OCI-LY7 (cell line): ENCODE results near the gene ENO4. TPM values are rescaled to one million over a fixed set of nuclear protein-coding genes. Genes with fewer than 3 reads are reported as not detected.

Experiments used
- BruUV-seq: library from RNA; stranded (reverse); fragments of 400-500 nt; replicated peaks from 2 replicates; lab custom pipeline; 2021; lab: Mats Ljungman, UMichigan
- CTCF ChIA-PET: fragments of 300-600 bp; sonication (Branson Sonifier 250); formaldehyde crosslinking; loops from one replicate; lab custom pipeline; 2022; ENCODE audit warnings: antibody characterized with exemption; ENCODE audit not compliant: unreplicated experiment; lab: Charles Lee
- POLR2A ChIA-PET: fragments of 300-600 bp; sonication (Branson Sonifier 250); formaldehyde crosslinking; loops from one replicate; lab custom pipeline; 2022; ENCODE audit warnings: antibody characterized with exemption; lab: Charles Lee
- DNase-seq: peaks from one replicate; pipeline ENCODE4 v3.0.0-alpha.2; 2015; ENCODE audit warnings: low spot score
- H2AFZ ChIP-seq: fragments of 200-600 bp; sonication (generic), shearing (Covaris generic); 2 replicates; pipeline ENCODE4 v1.6.1; 2014; ENCODE audit warnings: mild to moderate bottlenecking, antibody characterized with exemption, low read length, moderate library complexity
- H3K27ac ChIP-seq: fragments of 200-600 bp; sonication (generic); 2 replicates; pipeline ENCODE4 v1.5.1; 2014; ENCODE audit warnings: mixed run types, low read depth, mild to moderate bottlenecking, moderate library complexity, low read length, inconsistent platforms; ENCODE audit not compliant: poor library complexity, severe bottlenecking
- H3K36me3 ChIP-seq: fragments of 200-600 bp; sonication (generic); 2 replicates; pipeline ENCODE4 v1.6.1; 2014; ENCODE audit warnings: mild to moderate bottlenecking, antibody characterized with exemption, low read length, moderate library complexity, mixed read lengths; ENCODE audit not compliant: insufficient read depth
- H3K4me1 ChIP-seq: fragments of 200-600 bp; sonication (generic); 2 replicates; pipeline ENCODE4 v1.5.1; 2014; ENCODE audit warnings: mild to moderate bottlenecking, low read length; ENCODE audit not compliant: insufficient read depth, poor library complexity, severe bottlenecking
- H3K4me2 ChIP-seq: fragments of 200-600 bp; sonication (generic); 2 replicates; pipeline ENCODE4 v1.6.1; 2014; ENCODE audit warnings: mild to moderate bottlenecking, low read length
- H3K4me3 ChIP-seq: fragments of 200-600 bp; sonication (generic); 2 replicates; pipeline ENCODE4 v1.5.1; 2014; ENCODE audit warnings: mild to moderate bottlenecking, low read depth, low read length; ENCODE audit not compliant: poor library complexity, severe bottlenecking
- H3K79me2 ChIP-seq: fragments of 200-600 bp; sonication (generic); 2 replicates; pipeline ENCODE4 v1.6.1; 2016; ENCODE audit warnings: low read depth, mild to moderate bottlenecking, low read length, moderate library complexity, mixed read lengths; ENCODE audit not compliant: insufficient read depth
- H3K9me2 ChIP-seq: fragments of 200-600 bp; sonication (generic); 2 replicates; pipeline ENCODE4 v1.6.1; 2016; ENCODE audit warnings: mild to moderate bottlenecking, low read length, mixed read lengths; ENCODE audit not compliant: insufficient read depth
- H3K9me3 ChIP-seq: fragments of 200-600 bp; sonication (generic); 2 replicates; pipeline ENCODE4 v1.6.1; 2014; ENCODE audit warnings: mild to moderate bottlenecking, mixed run types, low read length, mixed read lengths
- H4K20me1 ChIP-seq: fragments of 200-600 bp; sonication (generic); 2 replicates; pipeline ENCODE4 v1.6.1; 2014; ENCODE audit warnings: mild to moderate bottlenecking, antibody characterized with exemption, low read length, moderate library complexity, mixed read lengths; ENCODE audit not compliant: insufficient read depth
- EZH2phosphoT487 ChIP-seq: fragments of 200-600 bp; sonication (generic); IDR thresholded peaks from 2 replicates; pipeline ENCODE4 v1.6.1; 2018; ENCODE audit warnings: low read depth, borderline replicate concordance, mild to moderate bottlenecking, mixed run types, antibody characterized with exemption, low read length, moderate library complexity, mixed read lengths
- intact Hi-C: fragments of 100-400 bp; cut with micrococcal nuclease; formaldehyde crosslinking; loops from one replicate; pipeline ENCODE4 v1.10.0; 2022; ENCODE audit not compliant: unreplicated experiment
- total RNA-seq, 2 experiments: library from RNA; depleted of rRNA in 1 of 2; stranded (reverse); fragments of >200 nt in 1 of 2; shearing (Covaris generic) in 1 of 2; gene quantifications; 2 replicates each; pipeline ENCODE4 v1.2.3, GENCODE V29; 2014 to 2022
- TF ChIP-seq, protein P1 (sequence below): fragments of 200-600 bp; sonication (generic); conservative IDR thresholded peaks from 2 replicates; pipeline ENCODE4 v1.5.1; 2014; ENCODE audit warnings: mild to moderate bottlenecking, antibody characterized with exemption, low read length, moderate library complexity, mixed read lengths

Gene ENO4
- total RNA-seq, 2 experiments from 2014 or later = not detected

GRCh38 chr10:116853701-116854100 is 4.4 kb downstream of the ENO4 start:
- ChIA-PET CTCF (no interaction called here), POLR2A (interaction anchor here (0.7 to 1.4 kb wide), 2 partner anchors 13 to 51 kb away, joined by 4 to 5 read pairs; no protein-coding TSS in a partner anchor)
- H3K36me3 ChIP-seq = no peaks in the 10 kb centered on the region
- no peak overlapping the region for H3K27ac ChIP-seq
- H2AFZ ChIP-seq = no peak overlapping the region
- H3K4me1 ChIP-seq = no peaks in the 10 kb centered on the region
- no TSS peak for BruUV-seq
- TF ChIP-seq, protein P1, sequence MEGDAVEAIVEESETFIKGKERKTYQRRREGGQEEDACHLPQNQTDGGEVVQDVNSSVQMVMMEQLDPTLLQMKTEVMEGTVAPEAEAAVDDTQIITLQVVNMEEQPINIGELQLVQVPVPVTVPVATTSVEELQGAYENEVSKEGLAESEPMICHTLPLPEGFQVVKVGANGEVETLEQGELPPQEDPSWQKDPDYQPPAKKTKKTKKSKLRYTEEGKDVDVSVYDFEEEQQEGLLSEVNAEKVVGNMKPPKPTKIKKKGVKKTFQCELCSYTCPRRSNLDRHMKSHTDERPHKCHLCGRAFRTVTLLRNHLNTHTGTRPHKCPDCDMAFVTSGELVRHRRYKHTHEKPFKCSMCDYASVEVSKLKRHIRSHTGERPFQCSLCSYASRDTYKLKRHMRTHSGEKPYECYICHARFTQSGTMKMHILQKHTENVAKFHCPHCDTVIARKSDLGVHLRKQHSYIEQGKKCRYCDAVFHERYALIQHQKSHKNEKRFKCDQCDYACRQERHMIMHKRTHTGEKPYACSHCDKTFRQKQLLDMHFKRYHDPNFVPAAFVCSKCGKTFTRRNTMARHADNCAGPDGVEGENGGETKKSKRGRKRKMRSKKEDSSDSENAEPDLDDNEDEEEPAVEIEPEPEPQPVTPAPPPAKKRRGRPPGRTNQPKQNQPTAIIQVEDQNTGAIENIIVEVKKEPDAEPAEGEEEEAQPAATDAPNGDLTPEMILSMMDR = no peak
- intact Hi-C loops = no loop called here
- H4K20me1 ChIP-seq = no peaks in the 10 kb centered on the region
- H3K79me2 ChIP-seq = no peaks in the 10 kb centered on the region
- no peaks in the 10 kb centered on the region for H3K9me2 ChIP-seq
- no peaks in the 10 kb centered on the region for H3K9me3 ChIP-seq
- no peak for DNase-seq
- no peak overlapping the region for H3K4me3 ChIP-seq
- H3K4me2 ChIP-seq = no peak overlapping the region

DNA sequence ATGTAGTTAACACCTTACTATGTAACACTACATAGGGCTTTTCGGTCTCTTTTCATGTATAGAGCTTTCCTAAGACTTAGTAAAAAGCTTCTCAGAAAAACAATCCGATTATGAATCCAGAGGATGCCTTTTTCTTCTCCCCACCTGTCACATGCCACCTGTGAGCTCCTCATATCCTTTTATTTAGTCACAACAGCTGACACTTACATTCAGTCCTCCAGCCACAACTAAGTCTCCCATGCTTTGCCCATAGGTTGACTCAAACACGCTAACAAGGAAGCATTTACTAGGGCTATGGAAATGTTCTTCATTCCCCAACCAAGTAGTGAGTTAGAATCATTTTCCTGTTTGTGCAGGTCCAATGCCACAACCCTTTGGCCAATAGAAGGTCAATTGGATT is 7.9 kb downstream of the ENO4 start:
- intact Hi-C loops = no loop called here
- Histone ChIP-seq H3K9me2 (no peaks in the 10 kb centered on the region), H3K9me3 (no peaks in the 10 kb centered on the region), H3K36me3 (no peaks in the 10 kb centered on the region), H3K4me2 (no peak overlapping the region), H3K4me1 (no peaks in the 10 kb centered on the region), H4K20me1 (no peaks in the 10 kb centered on the region), H3K4me3 (no peak overlapping the region), H3K27ac (no peak overlapping the region), H2AFZ (no peak overlapping the region), H3K79me2 (no peaks in the 10 kb centered on the region)
- BruUV-seq = no TSS peak
- no peak for DNase-seq
- POLR2A ChIA-PET = no interaction called here
- TF ChIP-seq, protein P1 = no peak
- no peak for TF ChIP-seq EZH2phosphoT487
- CTCF ChIA-PET = no interaction called here

GRCh38 chr10:116861796-116862195 is 12.5 kb downstream of the ENO4 start:
- no peaks in the 10 kb centered on the region for H3K79me2 ChIP-seq
- no peak for TF ChIP-seq EZH2phosphoT487
- TF ChIP-seq, protein P1 = no peak
- intact Hi-C loops = no loop called here
- H2AFZ ChIP-seq = no peak overlapping the region
- no peak overlapping the region for H3K4me3 ChIP-seq
- H3K4me1 ChIP-seq = no peaks in the 10 kb centered on the region
- ChIA-PET CTCF (no interaction called here), POLR2A (no interaction called here)
- DNase-seq = no peak
- no peaks in the 10 kb centered on the region for H4K20me1 ChIP-seq
- no peaks in the 10 kb centered on the region for H3K9me3 ChIP-seq
- H3K36me3 ChIP-seq = no peaks in the 10 kb centered on the region
- no peak overlapping the region for H3K27ac ChIP-seq
- H3K9me2 ChIP-seq = no peaks in the 10 kb centered on the region
- H3K4me2 ChIP-seq = no peak overlapping the region
- BruUV-seq = no TSS peak
